HTR-8/SVneo (cell line): ENCODE results near the gene STK17B.

Experiments used
- DNase-seq: peaks from one replicate; pipeline ENCODE4 v3.0.0; 2011; ENCODE audit warnings: low spot score, mixed read lengths; ENCODE audit not compliant: insufficient read length
- FAIRE-seq: peaks from 2 replicates; lab custom pipeline; 2011; peaks lifted over from hg19 to GRCh38; lab: Jason Lieb, UNC

The STK17B gene

GRCh38 chr2:196083601-196084000, 87.8 kb downstream of the STK17B start:
- DNase-seq (no peak), FAIRE-seq (no peak)
